Measurements from ENCODE around the gene SCAP. TPM values are rescaled to one million over a fixed set of nuclear protein-coding genes. Genes with fewer than 3 reads are reported as not detected.

SCAP gene
- total and polyA plus RNA-seq, 2 of the 13 experiments (the other 11 are each of a cell fraction or from before 2014, with no cell fraction given): 40.4 to 53.3 TPM

DNA sequence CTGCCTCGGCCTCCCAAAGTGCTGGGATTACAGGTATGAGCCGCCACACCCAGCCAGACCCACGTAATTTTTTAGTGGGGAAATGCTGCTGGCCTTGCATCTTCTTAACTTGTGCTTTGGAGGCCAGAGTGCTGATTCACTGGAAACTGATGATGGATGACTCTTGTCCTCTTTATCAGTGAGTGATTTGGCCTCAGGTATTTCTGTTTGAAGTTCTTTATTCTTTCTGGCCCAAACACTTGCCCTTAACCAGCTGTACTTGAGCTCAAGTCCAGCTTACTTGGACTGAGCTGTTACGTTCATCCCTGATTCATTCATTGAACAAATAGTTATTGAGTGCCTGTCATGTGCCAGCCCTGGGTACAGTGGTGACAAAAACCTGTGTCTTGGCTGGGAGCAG lies 90.7 kb downstream of the SCAP start:
- no peak overlapping the region for H3K4me3 ChIP-seq (replicated peaks in 1 of 3; ENCODE audit: insufficient read depth in 1 of 3, low read depth in 2 of 3, low read length in 3 of 3)
- H3K9ac ChIP-seq (ENCODE audit: insufficient read depth, low read depth, low read length): no peak overlapping the region
- no peaks in the 10 kb centered on the region for H3K9me3 ChIP-seq (ENCODE audit: low read length)
- in situ Hi-C loops (cut with HindIII; ENCODE audit: extremely low pct_ligation_motif_present, low pct_unique_long_range_greater_than_20kb) (no loop called here), intact Hi-C loops (cut with micrococcal nuclease; ENCODE audit: unreplicated experiment) (loop anchor here (1.0 kb wide), 1 partner anchor 9 kb away; no protein-coding TSS in a partner anchor)
- FAIRE-seq: peak; percentile 32
- WGBS (ENCODE audit: low lambda C conversion rate): 63% methylated on average over 4 of the region's 4 CpGs
- H3K79me2 ChIP-seq (ENCODE audit: insufficient read depth, low read length): peaks cover 64% of the 10 kb centered on the region
- ChIA-PET POLR2A (no interaction called here), CTCF (ENCODE audit: low intra/inter-chr PET ratio, low total read pairs) (no interaction called here)
- ATAC-seq: peak; percentile 4; the same call in 2 of the 3 replicates
- H4K20me1 ChIP-seq (ENCODE audit: insufficient read depth, low read length): peaks cover 20% of the 10 kb centered on the region
- no peak overlapping the region for H2AFZ ChIP-seq (ENCODE audit: low read length)
- no peak overlapping the region; the same call in 1 of the 2 replicates for H3K4me2 ChIP-seq (ENCODE audit: low read depth, low read length)
- DNase-seq (ENCODE audit: low spot score): peak; percentile 81
- no TSS peak for BruUV-seq (replicated peaks)
- H3K4me1 ChIP-seq (ENCODE audit: insufficient read depth, low read length): peaks cover 44% of the 10 kb centered on the region
- no peaks in the 10 kb centered on the region; a peak in 1 of 5 replicates for H3K27me3 ChIP-seq (ENCODE audit: control insufficient read depth in 1 of 2, insufficient read depth in 2 of 2, low read length in 2 of 2)
- H3K36me3 ChIP-seq (replicated peaks in 1 of 2; ENCODE audit: control insufficient read depth in 1 of 2, insufficient read depth in 2 of 2, low read length in 2 of 2): peaks cover 3 to 15% of the 10 kb centered on the region in 2 experiments; a peak in 2 of 5 replicates
- H3K27ac ChIP-seq (ENCODE audit: extremely low read length, insufficient read depth, low read length): peak overlapping the region; percentile 56
- TF ChIP-seq, protein P1, sequence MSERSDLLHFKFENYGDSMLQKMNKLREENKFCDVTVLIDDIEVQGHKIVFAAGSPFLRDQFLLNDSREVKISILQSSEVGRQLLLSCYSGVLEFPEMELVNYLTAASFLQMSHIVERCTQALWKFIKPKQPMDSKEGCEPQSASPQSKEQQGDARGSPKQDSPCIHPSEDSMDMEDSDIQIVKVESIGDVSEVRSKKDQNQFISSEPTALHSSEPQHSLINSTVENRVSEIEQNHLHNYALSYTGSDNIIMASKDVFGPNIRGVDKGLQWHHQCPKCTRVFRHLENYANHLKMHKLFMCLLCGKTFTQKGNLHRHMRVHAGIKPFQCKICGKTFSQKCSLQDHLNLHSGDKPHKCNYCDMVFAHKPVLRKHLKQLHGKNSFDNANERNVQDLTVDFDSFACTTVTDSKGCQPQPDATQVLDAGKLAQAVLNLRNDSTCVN (CRISPR knock-in tag; IDR thresholded peaks at IDR 0.05; ENCODE audit: borderline replicate concordance): no peak
- TF ChIP-seq BHLHE40 (IDR thresholded peaks at IDR 0.05; ENCODE audit: low read length) (peak; percentile 78), FOXK1 (CRISPR knock-in tag; IDR thresholded peaks at IDR 0.05; ENCODE audit: borderline replicate concordance, low read depth) (no peak), KLF12 (CRISPR knock-in tag; IDR thresholded peaks at IDR 0.05; ENCODE audit: borderline replicate concordance) (no peak), MED8 (CRISPR knock-in tag; IDR thresholded peaks at IDR 0.05; ENCODE audit: insufficient replicate concordance) (no peak), ZBTB7A (CRISPR knock-in tag; IDR thresholded peaks at IDR 0.05) (no peak), JDP2 (CRISPR knock-in tag; IDR thresholded peaks at IDR 0.05; ENCODE audit: borderline replicate concordance) (no peak), SOX13 (IDR thresholded peaks at IDR 0.05) (no peak), SOX13 (CRISPR knock-in tag; conservative IDR thresholded peaks at IDR 0.05 in 1 of 2, IDR thresholded peaks at IDR 0.05 in 1 of 2) (peak in 1 of 2 experiments; percentile 58; a peak in 2 of 4 replicates), KLF6 (CRISPR knock-in tag; IDR thresholded peaks at IDR 0.05) (no peak), SPEN (CRISPR knock-in tag; IDR thresholded peaks at IDR 0.05; ENCODE audit: low read depth) (no peak), HOXA7 (CRISPR knock-in tag; IDR thresholded peaks at IDR 0.05) (no peak), REL (CRISPR knock-in tag; conservative IDR thresholded peaks at IDR 0.05) (no peak), KMT2A (CRISPR knock-in tag; IDR thresholded peaks at IDR 0.05) (no peak), ZSCAN31 (CRISPR knock-in tag; IDR thresholded peaks at IDR 0.05; ENCODE audit: low read depth) (no peak), RFX5 (IDR thresholded peaks at IDR 0.05; ENCODE audit: low read depth, low read length) (no peak), KDM4B (CRISPR knock-in tag; IDR thresholded peaks at IDR 0.05) (no peak), FOSL2 (CRISPR knock-in tag; IDR thresholded peaks at IDR 0.05) (peak; percentile 82)
- TF ChIP-seq, protein P2, sequence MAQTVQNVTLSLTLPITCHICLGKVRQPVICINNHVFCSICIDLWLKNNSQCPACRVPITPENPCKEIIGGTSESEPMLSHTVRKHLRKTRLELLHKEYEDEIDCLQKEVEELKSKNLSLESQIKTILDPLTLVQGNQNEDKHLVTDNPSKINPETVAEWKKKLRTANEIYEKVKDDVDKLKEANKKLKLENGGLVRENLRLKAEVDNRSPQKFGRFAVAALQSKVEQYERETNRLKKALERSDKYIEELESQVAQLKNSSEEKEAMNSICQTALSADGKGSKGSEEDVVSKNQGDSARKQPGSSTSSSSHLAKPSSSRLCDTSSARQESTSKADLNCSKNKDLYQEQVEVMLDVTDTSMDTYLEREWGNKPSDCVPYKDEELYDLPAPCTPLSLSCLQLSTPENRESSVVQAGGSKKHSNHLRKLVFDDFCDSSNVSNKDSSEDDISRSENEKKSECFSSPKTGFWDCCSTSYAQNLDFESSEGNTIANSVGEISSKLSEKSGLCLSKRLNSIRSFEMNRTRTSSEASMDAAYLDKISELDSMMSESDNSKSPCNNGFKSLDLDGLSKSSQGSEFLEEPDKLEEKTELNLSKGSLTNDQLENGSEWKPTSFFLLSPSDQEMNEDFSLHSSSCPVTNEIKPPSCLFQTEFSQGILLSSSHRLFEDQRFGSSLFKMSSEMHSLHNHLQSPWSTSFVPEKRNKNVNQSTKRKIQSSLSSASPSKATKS (CRISPR knock-in tag; IDR thresholded peaks at IDR 0.05): no peak
- TF ChIP-seq, protein P3, sequence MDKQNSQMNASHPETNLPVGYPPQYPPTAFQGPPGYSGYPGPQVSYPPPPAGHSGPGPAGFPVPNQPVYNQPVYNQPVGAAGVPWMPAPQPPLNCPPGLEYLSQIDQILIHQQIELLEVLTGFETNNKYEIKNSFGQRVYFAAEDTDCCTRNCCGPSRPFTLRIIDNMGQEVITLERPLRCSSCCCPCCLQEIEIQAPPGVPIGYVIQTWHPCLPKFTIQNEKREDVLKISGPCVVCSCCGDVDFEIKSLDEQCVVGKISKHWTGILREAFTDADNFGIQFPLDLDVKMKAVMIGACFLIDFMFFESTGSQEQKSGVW (CRISPR knock-in tag; IDR thresholded peaks at IDR 0.05; ENCODE audit: borderline replicate concordance): no peak
- TF ChIP-seq, protein P4, sequence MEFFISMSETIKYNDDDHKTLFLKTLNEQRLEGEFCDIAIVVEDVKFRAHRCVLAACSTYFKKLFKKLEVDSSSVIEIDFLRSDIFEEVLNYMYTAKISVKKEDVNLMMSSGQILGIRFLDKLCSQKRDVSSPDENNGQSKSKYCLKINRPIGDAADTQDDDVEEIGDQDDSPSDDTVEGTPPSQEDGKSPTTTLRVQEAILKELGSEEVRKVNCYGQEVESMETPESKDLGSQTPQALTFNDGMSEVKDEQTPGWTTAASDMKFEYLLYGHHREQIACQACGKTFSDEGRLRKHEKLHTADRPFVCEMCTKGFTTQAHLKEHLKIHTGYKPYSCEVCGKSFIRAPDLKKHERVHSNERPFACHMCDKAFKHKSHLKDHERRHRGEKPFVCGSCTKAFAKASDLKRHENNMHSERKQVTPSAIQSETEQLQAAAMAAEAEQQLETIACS (CRISPR knock-in tag; IDR thresholded peaks at IDR 0.05): no peak

All from HepG2 (cell line).